Measurements from ENCODE around the gene CRYL1. TPM values are rescaled to one million over a fixed set of nuclear protein-coding genes. Genes with fewer than 3 reads are reported as not detected.
A peak's percentile ranks its signal among the peaks of the same experiment; 100 is the strongest.

The CRYL1 gene
- total RNA-seq, 3 donors from 2014 or later (not counting 1 experiment from before 2014, with no cell fraction given): 13.4 to 15.8 (median 14.9) TPM

DNA sequence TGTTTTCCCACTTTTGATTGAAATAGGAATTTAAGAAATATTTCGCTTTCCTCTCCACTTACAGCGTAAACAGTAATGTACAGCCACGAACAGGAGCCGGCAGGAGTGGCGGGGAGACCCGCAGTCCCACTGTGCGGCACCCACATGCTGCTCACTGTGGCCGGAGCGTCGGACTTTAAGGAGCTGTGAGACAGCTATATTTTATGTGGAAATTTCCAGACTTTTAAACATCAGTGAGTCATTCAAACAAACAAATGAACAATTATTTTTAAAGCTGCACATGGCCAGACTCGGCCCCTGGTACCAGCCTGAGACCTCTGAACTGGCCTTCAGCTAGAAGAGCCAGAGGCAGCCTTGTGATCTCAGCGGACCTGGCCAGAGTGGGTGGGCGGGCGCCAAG is 52.5 kb downstream of the CRYL1 start:
- Histone ChIP-seq H3K4me1 (ENCODE audit: control insufficient read depth, insufficient read depth, low read length) (peaks cover 25% of the 10 kb centered on the region), H3K4me3 (ENCODE audit: low read length) (no peak overlapping the region), H3K27me3 (ENCODE audit: control insufficient read depth, insufficient read depth, low read length) (peaks cover 2% of the 10 kb centered on the region), H3K36me3 (ENCODE audit: control insufficient read depth, insufficient read depth, low read length) (no peaks in the 10 kb centered on the region), H3K9me3 (ENCODE audit: control insufficient read depth, insufficient read depth, low read length) (no peaks in the 10 kb centered on the region), H3K27ac (ENCODE audit: low read length) (no peak overlapping the region)
- intact Hi-C loops (cut with micrococcal nuclease): no loop called here
- WGBS (ENCODE audit: insufficient coverage): 96% methylated on average over 14 of the region's 14 CpGs
- TF ChIP-seq, protein P1, sequence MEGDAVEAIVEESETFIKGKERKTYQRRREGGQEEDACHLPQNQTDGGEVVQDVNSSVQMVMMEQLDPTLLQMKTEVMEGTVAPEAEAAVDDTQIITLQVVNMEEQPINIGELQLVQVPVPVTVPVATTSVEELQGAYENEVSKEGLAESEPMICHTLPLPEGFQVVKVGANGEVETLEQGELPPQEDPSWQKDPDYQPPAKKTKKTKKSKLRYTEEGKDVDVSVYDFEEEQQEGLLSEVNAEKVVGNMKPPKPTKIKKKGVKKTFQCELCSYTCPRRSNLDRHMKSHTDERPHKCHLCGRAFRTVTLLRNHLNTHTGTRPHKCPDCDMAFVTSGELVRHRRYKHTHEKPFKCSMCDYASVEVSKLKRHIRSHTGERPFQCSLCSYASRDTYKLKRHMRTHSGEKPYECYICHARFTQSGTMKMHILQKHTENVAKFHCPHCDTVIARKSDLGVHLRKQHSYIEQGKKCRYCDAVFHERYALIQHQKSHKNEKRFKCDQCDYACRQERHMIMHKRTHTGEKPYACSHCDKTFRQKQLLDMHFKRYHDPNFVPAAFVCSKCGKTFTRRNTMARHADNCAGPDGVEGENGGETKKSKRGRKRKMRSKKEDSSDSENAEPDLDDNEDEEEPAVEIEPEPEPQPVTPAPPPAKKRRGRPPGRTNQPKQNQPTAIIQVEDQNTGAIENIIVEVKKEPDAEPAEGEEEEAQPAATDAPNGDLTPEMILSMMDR (IDR thresholded peaks at IDR 0.05): no peak
- peaks cover 18 to 28% of the 10 kb centered on the region in 2 donors for H3K4me1 Mint-ChIP-seq
- H3K9me3 Mint-ChIP-seq: no peaks in the 10 kb centered on the region
- no peak overlapping the region for H3K4me3 Mint-ChIP-seq
- ATAC-seq (no peak), DNase-seq (no peak)
- H3K27ac Mint-ChIP-seq: peak overlapping the region; percentile 21 to 75
- H3K36me3 Mint-ChIP-seq: no peaks in the 10 kb centered on the region
- no peaks in the 10 kb centered on the region for H3K27me3 Mint-ChIP-seq (ENCODE audit: low read depth in 2 of 2)

DNA sequence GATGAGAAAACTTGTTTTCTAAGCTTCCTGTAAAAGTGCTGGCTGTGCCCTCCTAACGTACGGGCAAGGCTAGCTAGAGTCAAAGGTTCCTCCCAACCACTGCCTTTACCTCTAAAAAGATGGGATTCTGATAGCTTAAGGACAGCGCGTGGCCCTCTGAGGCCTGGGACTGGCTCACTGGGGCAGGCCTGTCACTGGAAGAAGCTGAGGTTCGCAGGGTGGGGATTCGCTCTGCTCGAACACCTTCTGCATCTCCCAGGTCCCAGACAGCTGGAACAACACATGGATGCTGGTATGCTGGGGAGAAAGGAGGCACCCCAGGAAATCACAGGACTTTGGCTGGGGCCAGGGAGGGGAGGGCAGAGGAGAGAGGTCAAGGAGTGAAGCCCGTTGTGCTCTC is 53.1 kb downstream of the CRYL1 start:
- TF ChIP-seq, protein P1 (IDR thresholded peaks at IDR 0.05): no peak
- no peaks in the 10 kb centered on the region for H3K36me3 ChIP-seq (ENCODE audit: control insufficient read depth, insufficient read depth, low read length)
- H3K4me1 ChIP-seq (ENCODE audit: control insufficient read depth, insufficient read depth, low read length): peaks cover 25% of the 10 kb centered on the region
- ATAC-seq (no peak), DNase-seq (no peak)
- H3K27ac ChIP-seq (ENCODE audit: low read length): no peak overlapping the region
- H3K27me3 ChIP-seq (ENCODE audit: control insufficient read depth, insufficient read depth, low read length): peaks cover 2% of the 10 kb centered on the region
- no peaks in the 10 kb centered on the region for H3K27me3 Mint-ChIP-seq (ENCODE audit: low read depth in 2 of 2)
- H3K4me3 ChIP-seq (ENCODE audit: low read length): no peak overlapping the region
- no peak overlapping the region for H3K4me3 Mint-ChIP-seq
- no peaks in the 10 kb centered on the region for H3K9me3 ChIP-seq (ENCODE audit: control insufficient read depth, insufficient read depth, low read length)
- intact Hi-C loops (cut with micrococcal nuclease): no loop called here
- no peaks in the 10 kb centered on the region for H3K36me3 Mint-ChIP-seq
- H3K27ac Mint-ChIP-seq: peak overlapping the region in 1 of 2 donors; percentile 24
- H3K4me1 Mint-ChIP-seq: peaks cover 18 to 28% of the 10 kb centered on the region in 2 donors
- 93% methylated on average over 8 of the region's 8 CpGs for WGBS (ENCODE audit: insufficient coverage)
- no peaks in the 10 kb centered on the region for H3K9me3 Mint-ChIP-seq

DNA sequence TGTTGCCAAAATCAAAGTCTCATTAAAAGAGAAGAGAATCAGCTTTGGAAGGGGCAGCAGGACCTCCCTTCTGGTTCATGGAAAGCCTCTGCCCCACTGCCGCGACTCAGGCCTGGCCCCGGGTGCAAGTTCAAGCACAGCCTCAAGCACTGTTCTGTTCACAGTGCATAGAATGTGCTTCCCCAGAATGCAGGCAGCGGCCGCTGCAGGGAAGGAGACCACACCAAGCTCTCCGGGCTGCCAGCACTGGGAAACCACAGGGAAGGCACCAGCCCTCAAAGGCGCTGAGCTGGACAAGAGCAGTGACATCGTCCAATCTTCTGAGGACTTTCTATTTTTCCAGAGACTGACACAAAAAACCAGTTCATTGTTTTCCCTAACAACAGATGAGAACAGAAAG is 55.5 kb downstream of the CRYL1 start:
- H3K4me1 ChIP-seq (ENCODE audit: control insufficient read depth, insufficient read depth, low read length): peaks cover 2% of the 10 kb centered on the region
- intact Hi-C loops (cut with micrococcal nuclease): no loop called here
- 92% methylated on average over 7 of the region's 8 CpGs for WGBS (ENCODE audit: insufficient coverage)
- Mint-ChIP-seq H3K27me3 (ENCODE audit: low read depth in 2 of 2) (no peaks in the 10 kb centered on the region), H3K4me3 (no peak overlapping the region), H3K36me3 (no peaks in the 10 kb centered on the region), H3K9me3 (no peaks in the 10 kb centered on the region), H3K4me1 (peaks cover 7% of the 10 kb centered on the region in 2 donors), H3K27ac (no peak overlapping the region)
- ATAC-seq: no peak
- no peaks in the 10 kb centered on the region for H3K27me3 ChIP-seq (ENCODE audit: control insufficient read depth, insufficient read depth, low read length)
- no peak for DNase-seq
- no peaks in the 10 kb centered on the region for H3K36me3 ChIP-seq (ENCODE audit: control insufficient read depth, insufficient read depth, low read length)
- no peaks in the 10 kb centered on the region for H3K9me3 ChIP-seq (ENCODE audit: control insufficient read depth, insufficient read depth, low read length)
- no peak overlapping the region for H3K4me3 ChIP-seq (ENCODE audit: low read length)
- no peak overlapping the region for H3K27ac ChIP-seq (ENCODE audit: low read length)
- TF ChIP-seq, protein P1 (IDR thresholded peaks at IDR 0.05): no peak

DNA sequence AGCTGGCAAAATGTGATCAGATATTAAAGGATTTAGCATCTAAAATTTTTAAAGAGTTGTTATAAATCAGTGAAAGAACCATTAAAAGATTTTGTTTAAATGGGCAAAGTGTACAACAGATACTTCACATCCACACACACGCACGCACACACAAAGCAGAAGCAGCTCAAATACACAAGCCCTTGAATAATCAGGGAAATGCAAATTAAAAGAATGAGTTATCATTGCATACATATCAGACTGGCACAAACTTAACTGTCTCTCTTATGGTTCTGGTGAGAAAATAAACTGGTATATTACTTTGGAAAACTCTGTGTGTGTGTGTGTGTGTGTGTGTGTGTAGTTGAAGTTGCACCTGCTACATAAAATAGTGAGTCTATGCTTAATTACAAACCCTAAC is 59.3 kb downstream of the CRYL1 start:
- TF ChIP-seq, protein P1 (IDR thresholded peaks at IDR 0.05): no peak
- intact Hi-C loops (cut with micrococcal nuclease): no loop called here
- H3K36me3 Mint-ChIP-seq: no peaks in the 10 kb centered on the region
- H3K27me3 Mint-ChIP-seq (ENCODE audit: low read depth in 2 of 2): no peaks in the 10 kb centered on the region
- ATAC-seq: no peak
- Histone ChIP-seq H3K27me3 (ENCODE audit: control insufficient read depth, insufficient read depth, low read length) (no peaks in the 10 kb centered on the region), H3K4me1 (ENCODE audit: control insufficient read depth, insufficient read depth, low read length) (no peaks in the 10 kb centered on the region), H3K36me3 (ENCODE audit: control insufficient read depth, insufficient read depth, low read length) (no peaks in the 10 kb centered on the region), H3K9me3 (ENCODE audit: control insufficient read depth, insufficient read depth, low read length) (no peaks in the 10 kb centered on the region), H3K4me3 (ENCODE audit: low read length) (no peak overlapping the region), H3K27ac (ENCODE audit: low read length) (no peak overlapping the region)
- no peak overlapping the region for H3K27ac Mint-ChIP-seq
- no peak overlapping the region for H3K4me3 Mint-ChIP-seq
- no peak for DNase-seq
- H3K4me1 Mint-ChIP-seq: peaks cover 8 to 12% of the 10 kb centered on the region in 2 donors
- no CpG with 5 or more reads among the region's 2 CpGs for WGBS (ENCODE audit: insufficient coverage)
- no peaks in the 10 kb centered on the region for H3K9me3 Mint-ChIP-seq

Measured in natural killer cell (primary cell).